GM12878 (cell line): Measurements from ENCODE around the gene CELSR3. TPM values are rescaled to one million over a fixed set of nuclear protein-coding genes. Genes with fewer than 3 reads are reported as not detected.

Source experiments
- ATAC-seq: fragments of 200-7000 bp; cut with Tn5 transposase; 3 replicates; pipeline ENCODE4 v1.9.1; 2020; ENCODE audit warnings: mild to moderate bottlenecking, moderate library complexity
- BruUV-seq: library from RNA; stranded (reverse); fragments of 400-500 nt; replicated peaks from 2 replicates; lab custom pipeline; 2021; lab: Mats Ljungman, UMichigan
- CTCF ChIA-PET: fragments of 300-600 bp; sonication (Branson Sonifier 250); formaldehyde crosslinking; extraction: SDS; loops from one replicate; lab custom pipeline; 2021; ENCODE audit warnings: inconsistent platforms; lab: Yijun Ruan, JAX
- POLR2A ChIA-PET: fragments of 350-600 bp; formaldehyde crosslinking; extraction: SDS; loops from one replicate; lab custom pipeline; 2021; ENCODE audit warnings: inconsistent platforms; lab: Charles Lee
- RAD21 ChIA-PET: fragments of 300-600 bp; sonication (Branson Sonifier 250); formaldehyde crosslinking; loops from one replicate; lab custom pipeline; 2023; ENCODE audit warnings: antibody characterized with exemption; ENCODE audit not compliant: unreplicated experiment; lab: Charles Lee
- SMC1A ChIA-PET: fragments of 300-600 bp; sonication (Branson Sonifier 250); formaldehyde crosslinking; loops from one replicate; lab custom pipeline; 2023; ENCODE audit not compliant: unreplicated experiment, uncharacterized antibody; lab: Charles Lee
- DNase-seq: peaks from one replicate; pipeline ENCODE4 v3.0.0-alpha.2; 2011; ENCODE audit warnings: low read depth, low spot score
- FAIRE-seq: peaks from 3 replicates; lab custom pipeline; 2011; peaks lifted over from hg19 to GRCh38; lab: Jason Lieb, UNC
- H2AFZ ChIP-seq: 2 replicates; pipeline ENCODE4 v1.6.0; 2011; ENCODE audit warnings: low read depth, low read length, control low read depth; ENCODE audit not compliant: control insufficient read depth
- H3K27ac ChIP-seq: 2 replicates; pipeline ENCODE4 v1.5.1; 2011; ENCODE audit warnings: control low read depth; ENCODE audit not compliant: control insufficient read depth, insufficient read depth
- H3K27me3 ChIP-seq, 2 experiments: replicated peaks in 1 of 2; 2 replicates each; pipeline versions ENCODE4 v1.6.0 to v1.6.1; 2011; ENCODE audit warnings: low read length in 1 of 2; ENCODE audit not compliant: control insufficient read depth in 2 of 2, insufficient read depth in 2 of 2
- H3K36me3 ChIP-seq, 2 experiments: 2 replicates each; pipeline ENCODE4 v1.5.1; 2011; ENCODE audit warnings: low read length in 1 of 2; ENCODE audit not compliant: control insufficient read depth in 2 of 2, insufficient read depth in 2 of 2
- H3K4me1 ChIP-seq: 2 replicates; pipeline ENCODE4 v1.6.1; 2011; ENCODE audit warnings: mild to moderate bottlenecking, low read length, moderate library complexity, mixed read lengths; ENCODE audit not compliant: control insufficient read depth, insufficient read depth
- H3K4me2 ChIP-seq: 2 replicates; pipeline ENCODE4 v1.6.0; 2011; ENCODE audit warnings: control low read depth; ENCODE audit not compliant: control insufficient read depth, insufficient read depth
- H3K4me3 ChIP-seq: fragments of 200-600 bp; sonication (generic); 2 replicates; pipeline ENCODE4 v1.5.1; 2016
- H3K79me2 ChIP-seq: 2 replicates; pipeline ENCODE4 v1.6.0; 2011; ENCODE audit warnings: low read length; ENCODE audit not compliant: control insufficient read depth, insufficient read depth
- H3K9ac ChIP-seq: 2 replicates; pipeline ENCODE4 v1.8.0; 2011; ENCODE audit warnings: low read length, control low read depth, mixed read lengths; ENCODE audit not compliant: control insufficient read depth, insufficient read depth
- H3K9me3 ChIP-seq: replicated peaks from 3 replicates; pipeline ENCODE4 v1.5.1; 2011; ENCODE audit warnings: mild to moderate bottlenecking, low read length; ENCODE audit not compliant: control insufficient read depth, insufficient read depth
- H4K20me1 ChIP-seq: 2 replicates; pipeline ENCODE4 v1.6.0; 2011; ENCODE audit not compliant: control insufficient read depth, insufficient read depth
- BMI1 ChIP-seq: fragments of 450-650 bp; IDR thresholded peaks from 2 replicates; pipeline ENCODE4 v1.6.1; 2016; ENCODE audit warnings: mild to moderate bottlenecking, moderate library complexity, borderline replicate concordance
- EGR1 ChIP-seq, 2 experiments: IDR thresholded peaks; 1 replicate in 1 of 2; 2 replicates in 1 of 2; pipeline ENCODE4 v1.6.1; 2011 to 2012; ENCODE audit warnings: low read depth in 2 of 2, low read length in 2 of 2, borderline replicate concordance in 1 of 2, mild to moderate bottlenecking in 1 of 2, moderate library complexity in 1 of 2
- IRF5 ChIP-seq: fragments of 450-650 bp; IDR thresholded peaks from 2 replicates; pipeline ENCODE4 v1.6.1; 2017; ENCODE audit warnings: borderline replicate concordance
- MTA3 ChIP-seq: IDR thresholded peaks from 2 replicates; pipeline ENCODE4 v1.6.1; 2012; ENCODE audit warnings: low read length, inconsistent platforms, borderline replicate concordance
- NR2C2 ChIP-seq: IDR thresholded peaks from 2 replicates; pipeline ENCODE4 v1.6.1; 2011; ENCODE audit warnings: borderline replicate concordance, low read depth; ENCODE audit not compliant: control insufficient read depth, insufficient read length
- PAX5 ChIP-seq: IDR thresholded peaks from 2 replicates; pipeline ENCODE4 v1.6.1; 2011; ENCODE audit warnings: low read depth, low read length, borderline replicate concordance
- PBX3 ChIP-seq: IDR thresholded peaks from 2 replicates; pipeline ENCODE4 v1.6.1; 2011; ENCODE audit warnings: mild to moderate bottlenecking, low read depth, low read length, moderate library complexity; ENCODE audit not compliant: insufficient replicate concordance
- POU2F2 ChIP-seq: IDR thresholded peaks from 3 replicates; pipeline ENCODE4 v1.6.1; 2011; ENCODE audit warnings: low read depth, mild to moderate bottlenecking, low read length, borderline replicate concordance
- SIX5 ChIP-seq: IDR thresholded peaks from 2 replicates; pipeline ENCODE4 v1.6.1; 2011; ENCODE audit warnings: mild to moderate bottlenecking, low read depth, low read length, moderate library complexity; ENCODE audit not compliant: severe bottlenecking
- SRF ChIP-seq, 2 experiments: IDR thresholded peaks; 2 replicates each; pipeline ENCODE4 v1.6.1; 2011; ENCODE audit warnings: low read depth in 2 of 2, low read length in 2 of 2, mild to moderate bottlenecking in 1 of 2, moderate library complexity in 1 of 2
- ZSCAN29 ChIP-seq: fragments of 450-650 bp; IDR thresholded peaks from 2 replicates; pipeline ENCODE4 v1.6.1; 2017; ENCODE audit warnings: mild to moderate bottlenecking, moderate library complexity
- WGBS: methylation state at CpG from one replicate; pipeline ENCODE4 v1.1.6; 2016; ENCODE audit warnings: low lambda C conversion rate; ENCODE audit not compliant: insufficient replicate concordance, insufficient coverage; ENCODE audit errors: missing lambda C conversion rate; 5-methylcytosine and 5-hydroxymethylcytosine counted together
- in situ Hi-C: fragments of 300-500 bp; cut with MboI; formaldehyde crosslinking; loops from 9 replicates; pipeline ENCODE4 v1.14.3; 2018; ENCODE audit warnings: mixed read lengths
- intact Hi-C: fragments of 100-400 bp; cut with micrococcal nuclease; formaldehyde crosslinking; loops from one replicate; pipeline ENCODE4 v1.14.2; 2022; ENCODE audit not compliant: unreplicated experiment
- polyA plus RNA-seq, 11 experiments: library from polyadenylated mRNA; depleted of rRNA in 4 of 11; unstranded in 6 of 11; stranded (reverse) in 5 of 11; fragments of >200 nt; fragmentation: Nextera tagmentation in 4 of 11; fragmentation: Illumina TruSeq in 1 of 11; extraction: Ambion mirVana in 4 of 11; extraction: Trizol in 1 of 11; gene quantifications; 1 replicate in 1 of 11; 2 replicates in 10 of 11; pipeline versions ENCODE4 v1.2.1 to v1.2.3, GENCODE V29; 2011 to 2016; ENCODE audit warnings: inconsistent platforms in 2 of 11, missing spikeins in 2 of 11, low read depth in 1 of 11
- total RNA-seq, 4 experiments: library from RNA; depleted of rRNA in 3 of 4; stranded (reverse); fragments of >200 nt in 3 of 4; fragmentation: Illumina TruSeq in 1 of 4; extraction: Trizol in 1 of 4; gene quantifications; 2 replicates each; pipeline versions ENCODE4 v1.2.1 to v1.2.3, GENCODE V29; 2013 to 2021

The CELSR3 gene
- total and polyA plus RNA-seq, 10 of the 15 experiments (the other 5 are each of a cell fraction or from before 2014, with no cell fraction given): 0.08 to 1.6 (median 0.57) TPM

GRCh38 chr3:48595075-48595525 is 67.6 kb downstream of the CELSR3 start, which contains the start of gene COL7A1:
Gene COL7A1, minus strand, starts transcription at chr3:48595329. Its CDS starts 170 bp downstream, at chr3:48595159.
- FAIRE-seq (no peak), DNase-seq (no peak), ATAC-seq (peak; percentile 63)
- H3K9me3 ChIP-seq: no peaks in the 10 kb centered on the region
- TF ChIP-seq EGR1 (IDR thresholded peaks at IDR 0.05; ENCODE audit: borderline replicate concordance in 1 of 2, low read depth in 2 of 2, low read length in 2 of 2) (no peak), MTA3 (no peak), POU2F2 (no peak), NR2C2 (no peak), SIX5 (no peak), SRF (IDR thresholded peaks at IDR 0.05; ENCODE audit: low read depth in 2 of 2, low read length in 2 of 2) (no peak), PAX5 (no peak), PBX3 (no peak), ZSCAN29 (no peak), BMI1 (no peak), IRF5 (no peak)
- no peaks in the 10 kb centered on the region; the same call in 1 of the 2 replicates for H3K4me1 ChIP-seq
- ChIA-PET POLR2A (no interaction called here), RAD21 (no interaction called here), SMC1A (no interaction called here), CTCF (no interaction called here)
- in situ Hi-C loops (no loop called here), intact Hi-C loops (no loop called here)
- H4K20me1 ChIP-seq: no peaks in the 10 kb centered on the region
- 0 out of 2 replicates have a peak within 1 kb of the TSS, but pooled peaks have one; percentile 17 for H3K4me2 ChIP-seq
- no peak within 1 kb of the TSS for H3K27ac ChIP-seq
- H3K79me2 ChIP-seq: no peaks in the 10 kb centered on the region
- no peak within 1 kb of the TSS for H3K9ac ChIP-seq
- WGBS: 1% methylated on average over 20 of the region's 35 CpGs
- H3K4me3 ChIP-seq: no peak within 1 kb of the TSS
- H3K36me3 ChIP-seq: peaks cover 7 to 18% of the 10 kb centered on the region in 2 experiments
- no peak within 1 kb of the TSS for H2AFZ ChIP-seq
- H3K27me3 ChIP-seq: peaks cover 0 to 9% of the 10 kb centered on the region in 2 experiments; a peak in 2 of 4 replicates
- BruUV-seq: no TSS peak
